HG03457 (cell line): ENCODE data around the gene CFAP77.

ENCODE experiments used
- ATAC-seq: cut with Tn5 transposase; IDR thresholded peaks from one replicate; pipeline ENCODE4 v1.9.1; 2021; ENCODE audit warnings: moderate number of reproducible peaks; ENCODE audit not compliant: unreplicated experiment

Gene CFAP77

DNA sequence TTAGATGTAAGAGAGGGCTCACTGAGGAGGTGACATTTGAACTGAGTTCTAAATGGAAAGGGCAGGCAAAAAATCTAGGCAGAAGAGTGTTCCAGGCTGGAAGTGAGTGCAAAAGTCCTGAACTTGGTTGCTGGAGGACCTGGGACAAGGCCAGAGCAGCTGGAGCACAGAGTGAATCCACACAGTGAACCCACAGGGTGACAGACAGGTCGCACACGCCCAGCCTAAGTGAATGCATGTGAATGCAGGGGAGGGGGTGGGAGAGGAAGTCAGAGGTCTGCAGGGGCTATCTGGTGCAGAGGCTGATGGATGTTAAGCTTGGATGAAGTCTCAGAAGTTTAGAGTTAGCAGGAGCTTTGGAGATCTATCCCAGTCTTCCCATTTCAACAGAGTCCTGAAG lies 2.8 kb upstream of the CFAP77 start:
- no peak for ATAC-seq

DNA sequence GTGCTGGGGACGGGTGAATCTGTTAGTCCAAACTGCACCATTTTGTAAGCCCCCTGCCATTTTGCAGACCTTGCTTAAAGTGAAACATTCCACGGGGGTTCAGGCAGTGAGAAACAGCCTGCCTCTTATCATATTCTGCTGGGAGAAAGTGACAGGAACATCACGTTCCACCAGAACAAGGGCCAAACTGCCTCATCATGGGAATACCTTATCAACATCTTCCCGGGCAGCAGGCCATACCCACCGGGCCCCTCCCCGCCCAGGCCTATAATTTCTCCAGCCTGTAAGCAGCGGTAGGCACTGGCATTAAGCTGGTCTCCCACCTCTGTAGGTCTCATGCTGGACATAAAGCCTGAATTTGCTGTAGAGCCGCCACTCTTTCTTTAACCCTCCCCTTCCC lies 1.5 kb upstream of the CFAP77 start:
- no peak for ATAC-seq

DNA sequence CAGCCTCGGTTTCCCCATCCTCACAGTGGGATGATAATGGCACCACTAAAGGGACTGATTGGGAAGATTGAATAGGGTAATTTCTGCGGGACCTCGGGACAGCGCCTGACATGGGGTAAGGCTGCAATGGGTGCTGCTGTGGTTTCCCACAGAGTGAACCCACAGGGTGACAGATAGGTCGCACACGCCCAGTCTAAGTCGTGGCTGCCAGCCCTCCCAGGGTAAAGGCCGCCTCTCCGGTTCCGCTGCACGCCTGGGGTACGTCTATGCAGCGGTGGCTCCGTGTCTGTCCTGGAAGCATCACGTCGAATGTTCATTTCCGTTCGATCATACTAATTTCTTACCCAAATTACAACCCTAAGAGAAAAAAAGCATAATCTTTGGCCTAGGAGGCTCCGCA lies 631 bp downstream of the CFAP77 start:
- ATAC-seq: no peak

DNA sequence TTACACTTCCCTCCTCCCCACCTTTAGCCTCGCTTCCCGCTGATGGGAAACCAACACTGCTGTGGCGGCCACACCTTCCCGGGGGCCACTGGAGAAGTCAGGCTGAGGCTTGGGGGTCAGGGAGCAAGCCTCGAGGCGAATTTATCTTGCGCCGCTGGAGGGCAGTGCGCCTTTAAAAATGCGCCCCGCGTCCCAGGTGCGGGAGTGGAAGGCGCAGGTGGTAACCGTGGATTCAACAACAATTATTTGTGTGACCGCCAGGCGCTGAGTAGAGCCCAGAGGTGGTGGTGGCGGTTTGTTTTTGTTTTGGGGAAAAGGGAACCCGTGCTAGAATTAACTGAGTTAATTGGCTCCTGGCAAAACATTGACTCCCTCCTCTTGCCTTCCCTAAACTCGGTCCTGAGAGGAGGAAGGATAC lies 1.1 kb downstream of the CFAP77 start:
- no peak for ATAC-seq

DNA sequence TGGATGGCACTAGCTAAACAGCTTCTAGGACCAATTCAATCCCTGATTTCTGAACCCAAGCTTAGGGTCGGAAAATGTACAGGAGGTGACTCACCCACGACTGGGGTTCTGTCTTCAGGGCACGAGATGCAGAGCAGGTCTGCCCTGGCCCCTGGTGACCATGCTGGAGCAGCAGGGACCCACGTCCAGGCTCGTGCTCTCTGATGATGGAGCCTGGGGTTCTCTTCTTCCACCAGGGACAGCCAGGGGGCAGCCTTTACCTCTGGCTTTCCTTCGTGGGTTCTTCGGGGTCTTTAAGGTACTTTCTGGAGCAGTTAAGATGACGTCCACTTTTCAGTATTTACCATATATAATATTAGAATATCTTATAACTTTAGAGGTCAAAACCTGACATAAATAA lies 2.1 kb downstream of the CFAP77 start:
- ATAC-seq: no peak

DNA sequence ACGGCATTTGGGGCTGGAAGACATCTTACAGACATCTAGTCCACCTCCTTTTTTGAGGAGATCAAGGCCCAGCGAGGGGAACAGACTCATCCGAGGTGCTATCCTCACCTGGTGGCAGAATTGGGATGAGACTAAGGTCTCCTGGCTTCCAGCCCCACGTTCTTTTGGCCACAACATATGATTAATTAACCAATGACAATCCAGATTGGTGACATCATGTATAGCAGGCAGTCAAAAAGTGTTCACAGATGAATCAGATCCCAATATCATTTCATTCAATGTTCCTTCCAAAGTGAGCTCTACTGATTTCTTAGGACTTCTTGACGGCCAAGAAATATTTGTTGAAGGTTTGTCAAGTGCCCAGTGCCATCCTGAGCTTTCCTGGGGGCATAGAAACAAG lies 3.9 kb downstream of the CFAP77 start:
- no peak for ATAC-seq

DNA sequence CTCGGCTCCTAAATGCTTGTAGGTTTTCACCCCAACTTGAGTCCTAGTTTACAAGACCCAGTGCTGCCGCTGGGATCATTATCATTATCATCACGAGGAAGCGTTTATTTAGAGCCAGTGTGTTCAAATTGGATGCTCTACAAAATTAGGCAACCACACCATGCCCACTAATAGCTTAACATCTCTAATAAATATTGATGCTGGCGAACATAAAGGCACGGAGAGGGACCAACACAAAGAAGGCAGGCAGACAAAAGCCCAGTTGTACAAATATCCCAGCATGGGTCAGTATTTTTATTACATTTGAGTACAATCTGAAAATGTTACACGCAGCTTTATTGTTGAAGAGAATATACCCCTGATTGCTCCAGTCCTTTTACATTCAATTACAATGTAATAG lies 4.7 kb downstream of the CFAP77 start:
- ATAC-seq: no peak

DNA sequence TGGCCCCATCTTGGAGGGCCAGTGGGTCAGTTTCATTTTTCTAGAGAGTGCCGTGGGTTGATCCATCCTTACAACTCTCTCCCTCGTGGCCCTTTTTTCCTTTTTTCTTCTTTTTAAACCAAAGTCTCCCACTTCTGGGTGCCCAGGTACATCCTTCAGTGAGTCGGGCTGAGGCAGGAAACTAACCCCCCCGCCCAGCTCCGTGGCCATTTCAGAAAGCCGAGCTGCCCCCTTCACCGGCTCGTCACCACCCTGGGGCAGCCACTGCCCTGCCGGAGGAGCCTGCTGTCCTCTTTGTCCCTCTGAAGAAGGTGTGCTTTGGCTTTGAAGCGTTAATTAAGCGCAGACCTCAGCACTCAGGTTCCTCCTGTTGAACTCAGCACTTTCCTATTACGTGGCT lies 5.2 kb downstream of the CFAP77 start:
- no peak for ATAC-seq

DNA sequence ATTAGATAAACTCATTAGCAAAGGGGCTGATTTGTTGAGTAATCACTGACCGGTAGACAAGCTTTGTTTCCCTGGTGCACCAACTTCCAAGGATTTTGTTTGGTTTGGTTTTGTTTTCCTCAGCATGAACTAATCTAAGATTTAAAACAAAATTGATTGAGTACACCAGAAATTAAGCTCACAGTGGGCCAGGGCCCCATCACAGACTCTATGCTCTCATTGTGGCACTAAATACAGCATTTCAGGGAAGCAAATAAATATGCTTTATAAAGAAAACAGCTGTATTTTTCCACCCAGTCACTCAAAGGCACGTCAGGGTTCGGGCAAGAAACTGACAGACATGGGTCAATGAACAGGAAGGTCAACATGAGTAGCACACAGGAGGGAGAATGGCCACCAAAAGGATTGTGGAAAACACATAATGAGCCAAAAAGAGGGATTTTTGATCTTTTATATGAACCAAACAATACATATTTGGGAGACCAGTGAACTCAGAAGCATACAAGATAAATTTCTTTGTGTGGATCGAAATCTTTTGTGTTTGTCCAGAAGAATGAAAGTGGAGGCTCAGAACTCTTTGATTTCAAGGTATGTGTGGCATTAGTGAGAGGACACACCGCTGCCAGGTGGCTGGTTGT lies 8.8 kb downstream of the CFAP77 start:
- no peak for ATAC-seq

DNA sequence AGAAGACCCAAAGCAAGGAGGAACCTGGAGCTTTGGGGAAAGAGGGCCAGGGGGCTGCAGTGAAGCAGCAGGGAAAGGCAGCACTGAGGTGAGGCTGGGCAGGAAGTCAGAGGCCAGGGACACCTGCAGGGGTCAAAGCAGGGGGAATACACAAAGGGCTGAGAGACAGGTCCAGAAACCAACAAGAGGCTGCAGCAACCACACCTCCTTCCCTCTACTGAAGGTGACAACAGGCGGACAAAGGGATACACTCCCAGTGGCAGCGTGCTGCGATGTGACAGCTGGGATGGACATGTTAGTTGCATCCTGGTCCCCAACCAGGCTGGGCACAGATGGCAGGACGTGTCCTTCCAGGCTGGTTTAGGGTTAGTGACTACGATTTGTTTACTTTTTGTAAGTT lies 12.6 kb downstream of the CFAP77 start:
- ATAC-seq: no peak

DNA sequence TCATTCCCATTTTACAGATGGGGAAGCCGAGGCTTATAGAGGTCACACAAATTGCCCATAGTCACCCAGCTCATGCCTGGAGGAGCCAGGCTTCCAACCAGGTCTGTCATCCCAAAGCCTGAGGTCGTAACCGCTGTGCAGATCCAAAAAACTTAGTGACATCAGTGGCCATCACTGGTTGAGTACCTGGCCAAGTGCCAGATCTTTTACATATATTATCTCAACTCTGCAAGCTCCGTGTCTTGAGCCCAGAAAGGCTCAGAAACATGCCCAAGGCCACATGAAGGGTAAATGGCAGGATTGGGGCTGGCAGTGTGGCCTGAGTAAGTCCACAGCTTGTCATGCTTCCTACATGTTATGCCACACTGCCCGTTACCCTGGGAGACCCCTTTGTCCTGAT lies 13.5 kb downstream of the CFAP77 start:
- no peak for ATAC-seq

DNA sequence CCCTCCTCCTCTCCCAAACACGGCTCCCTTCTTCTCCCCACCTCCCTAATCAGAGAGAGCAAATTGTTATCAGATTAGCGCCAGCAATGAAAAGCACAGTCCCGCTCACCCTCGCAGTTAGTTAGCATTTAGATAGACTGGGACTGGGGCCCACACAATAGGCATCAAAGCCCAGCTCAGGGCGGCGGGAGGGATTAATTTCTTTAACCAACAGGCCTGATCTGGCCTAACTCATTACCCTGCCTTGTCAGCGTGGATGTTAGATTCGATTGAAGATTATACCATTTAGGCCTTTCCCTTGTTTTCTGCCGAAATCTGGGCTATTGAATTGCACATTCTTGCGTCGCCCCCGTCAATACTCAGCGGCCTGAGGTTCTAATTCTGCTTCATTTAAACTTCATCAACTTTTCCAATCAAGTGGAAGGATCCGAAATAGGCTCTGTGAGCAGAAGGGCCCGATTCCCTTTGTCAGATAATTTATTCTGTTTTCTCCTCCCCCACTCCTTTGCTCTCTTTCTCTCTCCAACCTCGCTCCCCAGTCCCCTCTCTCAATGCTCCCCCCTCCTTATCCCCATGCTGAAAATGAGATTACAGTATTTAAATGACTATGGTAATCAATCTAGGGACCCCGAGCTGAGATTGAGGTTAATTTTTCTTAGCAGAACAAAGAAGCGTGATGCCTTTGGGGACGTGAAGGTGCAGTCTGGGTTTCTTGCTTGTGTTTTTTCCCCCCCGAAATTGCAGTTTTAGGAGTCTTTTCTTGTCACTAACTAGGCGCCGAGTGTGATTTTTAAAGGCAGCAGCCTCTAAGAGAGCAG lies 15.1 kb downstream of the CFAP77 start:
- ATAC-seq: no peak

DNA sequence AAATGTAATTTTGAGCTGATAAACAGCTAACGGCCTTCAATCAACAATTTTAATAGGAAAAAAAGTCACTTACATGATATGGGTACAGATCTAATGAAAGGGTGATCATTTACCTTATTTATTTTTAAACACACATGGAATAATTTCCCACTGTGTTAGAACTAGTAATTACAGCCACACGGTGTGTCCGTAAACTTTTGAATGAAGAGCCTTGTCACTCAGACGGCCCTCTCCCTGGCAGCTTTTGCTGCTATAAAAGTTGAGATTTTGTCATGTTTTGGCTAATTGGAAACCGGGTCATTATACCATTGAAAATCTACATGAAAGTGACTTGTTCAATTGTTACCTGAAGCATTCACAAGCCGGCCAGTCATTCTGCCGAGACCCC lies 15.7 kb downstream of the CFAP77 start:
- no peak for ATAC-seq

DNA sequence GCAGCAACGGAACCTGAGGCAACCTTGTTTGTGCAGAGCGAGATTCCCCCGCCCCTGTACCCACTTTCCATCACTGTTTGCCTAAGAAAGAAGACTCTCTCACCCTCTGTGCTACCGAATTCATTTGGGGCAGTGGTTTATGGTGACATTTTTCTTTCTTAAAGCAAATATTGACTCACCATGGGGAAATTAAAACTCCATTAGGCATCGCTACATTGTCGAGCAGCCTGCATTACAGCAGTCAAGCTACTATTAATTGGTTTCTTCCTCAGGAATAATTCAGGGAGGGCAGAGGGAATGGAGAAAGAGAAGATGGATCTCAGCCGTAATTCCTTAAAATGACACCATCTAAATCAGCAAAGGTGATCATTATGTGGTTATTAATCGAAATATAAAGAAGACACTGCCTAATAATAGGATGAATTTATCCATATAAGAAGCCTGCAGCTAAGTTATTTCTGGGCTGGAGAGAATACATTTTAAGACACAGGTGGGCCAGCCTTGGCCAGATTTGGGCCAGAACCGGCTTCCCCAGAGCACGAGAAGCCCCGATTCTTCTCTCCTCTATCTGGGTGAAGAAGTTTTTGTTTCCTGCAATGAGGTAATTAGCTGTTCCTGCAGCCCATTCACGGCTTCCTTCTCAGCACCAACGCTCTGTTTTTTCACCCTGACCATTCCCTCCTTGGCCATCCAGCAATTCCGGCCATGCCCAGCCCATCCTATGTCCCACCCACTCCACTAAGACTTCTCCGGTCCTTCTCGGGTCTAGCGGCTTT lies 16.8 kb downstream of the CFAP77 start:
- no peak for ATAC-seq

DNA sequence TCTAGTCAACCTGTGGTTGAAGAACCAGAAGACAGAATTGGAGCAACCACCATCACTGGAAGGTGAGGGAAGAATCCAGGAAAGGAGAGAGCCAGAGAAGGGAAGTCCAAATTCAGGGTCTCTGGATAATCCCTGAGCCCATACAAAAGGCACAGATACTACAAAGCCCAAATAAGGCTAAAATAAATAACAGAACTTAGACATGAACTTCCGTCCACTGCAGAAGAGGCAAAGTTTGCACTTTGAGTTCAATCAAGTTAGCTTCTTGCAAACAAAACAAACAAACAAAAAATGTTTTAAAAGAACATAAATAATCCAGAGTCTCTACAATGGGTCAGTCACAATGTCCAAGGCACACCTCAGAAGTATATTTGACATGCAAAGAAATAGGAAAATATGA lies 21.0 kb downstream of the CFAP77 start:
- ATAC-seq: no peak

DNA sequence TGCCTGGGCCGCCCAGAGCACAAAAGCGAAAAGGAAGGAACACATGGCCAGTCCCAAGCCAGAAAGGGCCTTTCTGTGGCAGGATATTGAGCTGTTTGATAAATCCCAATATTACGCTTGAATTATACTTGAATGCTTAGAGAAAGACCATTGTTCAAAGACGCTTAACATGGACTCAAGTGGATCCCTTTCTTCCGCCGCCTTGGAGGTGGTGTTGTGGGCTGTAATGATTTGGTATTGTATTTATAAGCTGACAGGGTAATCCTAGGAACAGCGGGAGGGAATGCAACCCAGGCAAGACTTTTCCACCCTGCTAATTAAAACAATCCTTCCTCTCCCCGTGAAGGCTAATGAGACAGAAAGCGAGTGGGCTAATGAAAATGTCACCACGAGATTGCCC lies 24.9 kb downstream of the CFAP77 start:
- no peak for ATAC-seq

DNA sequence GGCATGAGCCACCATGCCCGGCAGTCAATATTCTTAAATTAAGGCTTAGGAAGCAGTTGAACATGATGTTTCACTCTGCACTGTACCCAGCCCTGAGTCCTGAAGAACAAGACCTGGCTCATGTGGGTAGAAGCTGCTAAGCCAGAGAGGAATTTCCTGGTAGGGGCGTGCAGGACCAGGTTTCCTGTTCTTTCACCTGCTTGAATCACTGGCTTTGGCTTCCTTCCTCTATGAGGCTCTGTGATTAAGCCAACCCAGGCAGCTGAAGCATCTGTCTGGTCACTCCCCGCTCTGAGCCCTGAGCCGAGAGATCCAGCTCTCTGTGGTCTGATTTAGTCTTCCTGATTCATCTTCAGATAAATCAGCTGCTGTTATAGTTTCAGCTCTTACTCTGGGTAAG lies 29.1 kb downstream of the CFAP77 start:
- no peak for ATAC-seq

DNA sequence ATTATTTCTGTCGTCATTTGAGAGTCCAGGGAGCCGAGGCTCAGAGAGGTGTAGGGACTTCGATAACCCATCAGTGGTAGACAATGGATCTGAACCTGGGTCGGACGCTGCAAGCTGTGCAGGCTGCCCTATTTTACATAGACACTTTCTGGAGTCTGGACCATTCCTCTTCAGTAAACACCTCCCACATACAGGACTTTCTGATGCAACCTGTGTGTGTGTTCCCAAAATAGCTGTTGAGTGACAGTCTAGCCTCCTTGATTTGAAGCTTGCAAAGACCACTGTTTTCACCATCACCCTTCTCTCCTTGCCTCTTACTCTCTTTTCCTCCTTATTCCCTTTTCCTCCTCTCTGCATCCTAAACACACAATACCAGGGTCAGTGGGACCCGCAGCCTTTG lies 30.7 kb downstream of the CFAP77 start:
- no peak for ATAC-seq

DNA sequence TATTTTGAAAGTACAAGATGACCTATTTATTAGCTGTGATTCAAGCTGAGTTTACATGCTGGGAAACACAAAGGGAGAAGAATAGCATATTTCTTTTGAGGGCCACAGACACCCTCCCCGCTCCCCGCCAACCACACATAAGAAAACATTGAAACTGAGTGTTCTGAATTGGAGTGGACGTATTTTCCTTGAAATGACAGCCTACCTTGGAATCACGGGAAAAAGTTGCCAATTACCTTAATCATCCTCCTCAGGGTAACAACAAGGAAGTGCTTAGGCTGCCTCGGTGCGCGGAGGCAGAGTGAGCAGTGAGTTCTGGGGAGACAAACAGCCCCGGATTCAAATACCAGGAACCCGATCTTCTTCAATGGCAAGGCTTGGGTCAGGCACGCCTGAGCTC lies 31.4 kb downstream of the CFAP77 start:
- no peak for ATAC-seq

DNA sequence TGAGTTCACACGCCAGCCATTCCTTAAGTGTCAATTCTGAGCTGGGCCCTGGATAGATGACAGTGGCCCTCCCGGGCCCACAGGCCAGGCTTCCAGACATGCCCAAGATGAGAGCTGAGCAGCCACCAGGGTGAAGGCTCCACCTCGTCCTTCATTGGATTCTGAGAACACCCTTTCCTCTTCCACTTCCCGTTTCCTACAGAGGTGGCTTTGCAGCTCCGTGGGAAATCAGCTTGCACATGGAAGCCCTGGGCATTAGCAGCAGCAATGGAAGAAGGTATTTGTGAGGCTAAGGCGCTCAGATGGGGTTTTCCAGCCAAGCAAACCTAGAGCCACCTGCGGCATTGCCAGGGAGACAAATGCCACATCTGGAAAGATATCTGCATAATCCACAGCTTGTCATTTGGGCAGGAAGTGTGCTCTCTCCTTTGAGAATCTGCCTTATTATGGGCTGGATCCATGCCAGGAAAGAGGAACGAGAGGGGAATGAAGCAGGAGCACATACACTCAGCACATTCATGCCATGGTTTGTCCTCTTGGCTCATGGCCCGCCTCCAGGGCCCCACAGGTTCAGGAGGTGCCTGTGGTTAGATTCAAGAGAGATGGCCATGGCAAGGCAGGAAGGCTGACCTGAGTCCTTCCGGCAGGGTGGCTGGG lies 34.1 kb downstream of the CFAP77 start:
- ATAC-seq: no peak

DNA sequence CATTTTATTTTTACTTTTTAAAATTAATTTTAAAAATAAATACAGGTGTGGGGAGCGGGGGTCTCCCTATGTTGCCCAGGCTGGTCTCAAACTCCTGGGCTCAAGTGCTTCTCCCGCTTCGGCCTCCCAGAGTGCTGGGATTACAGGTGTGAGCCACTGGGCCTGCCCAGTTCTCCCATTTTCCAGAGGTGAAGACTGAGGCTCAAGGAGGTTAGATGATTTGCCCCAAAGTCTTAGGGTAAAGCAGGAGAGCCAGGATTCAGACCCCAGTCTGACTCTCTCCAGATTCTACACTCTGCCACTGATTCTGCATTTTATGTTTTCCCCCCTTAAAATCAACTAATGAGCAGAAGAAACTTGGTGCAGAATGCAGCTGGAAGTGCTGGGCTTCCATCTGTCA lies 36.9 kb downstream of the CFAP77 start:
- ATAC-seq: no peak

DNA sequence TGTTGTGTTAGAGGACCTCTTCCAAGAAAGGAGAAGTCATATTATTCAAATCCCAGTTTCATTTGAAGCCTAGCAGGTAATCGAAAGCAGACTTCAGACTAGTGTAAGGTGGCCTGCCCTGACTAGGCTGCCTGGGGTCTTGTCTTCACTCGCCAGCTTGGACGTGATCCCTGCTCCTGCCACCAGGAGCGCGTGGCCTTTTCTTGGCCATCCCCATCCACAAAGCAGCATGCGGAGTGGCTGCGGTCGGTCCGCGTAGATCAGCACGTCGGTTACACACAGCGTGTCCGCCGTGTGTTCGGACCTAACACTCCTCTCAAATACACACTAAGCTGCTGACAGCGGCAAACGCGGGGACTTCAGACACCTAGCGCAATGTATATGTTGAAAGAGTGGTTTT lies 37.3 kb downstream of the CFAP77 start:
- no peak for ATAC-seq
